ENCODE measurements around the gene TUBA3E. TPM values are rescaled to one million over a fixed set of nuclear protein-coding genes. Genes with fewer than 3 reads are reported as not detected.

The TUBA3E gene
- total and polyA plus RNA-seq, 2 of the 8 experiments (the other 6 are each of a cell fraction or from before 2014, with no cell fraction given) = not detected

DNA sequence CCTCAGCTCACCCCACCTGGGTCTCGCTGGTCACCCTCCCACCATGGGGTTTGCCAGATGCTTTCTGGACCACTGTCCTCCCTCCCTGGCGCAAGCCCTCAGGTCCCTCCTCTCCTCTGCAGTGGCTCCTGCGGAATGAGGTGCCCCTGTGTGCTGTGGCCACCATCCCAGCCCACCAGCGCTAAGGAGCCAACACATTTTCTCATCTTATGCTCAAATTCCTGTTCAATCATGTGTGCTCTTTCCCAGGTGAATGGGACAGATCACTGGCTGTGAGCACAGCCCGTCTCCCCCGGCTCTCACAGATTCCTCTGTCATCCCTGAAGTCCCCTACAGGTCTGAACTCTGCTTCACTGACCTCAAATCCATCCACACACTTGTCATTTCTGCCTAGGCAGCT, 38.1 kb downstream of the TUBA3E start:
- H3K4me3 ChIP-seq (ENCODE audit: extremely low read depth in 1 of 4, insufficient read depth in 2 of 4, low read depth in 3 of 4, low read length in 4 of 4) = no peak overlapping the region
- H3K9ac ChIP-seq (replicated peaks in 1 of 4; ENCODE audit: extremely low read depth in 1 of 4, low read depth in 3 of 4, low read length in 3 of 4) = no peak overlapping the region
- H3K4ac ChIP-seq (replicated peaks; ENCODE audit: insufficient read length, low read depth, low read length) = no peak overlapping the region
- no peaks in the 10 kb centered on the region for H3K79me1 ChIP-seq (ENCODE audit: low read depth, low read length)
- H3K4me1 ChIP-seq (replicated peaks in 1 of 4; ENCODE audit: control insufficient read depth in 3 of 4, insufficient read depth in 4 of 4, low read length in 3 of 4) = no peaks in the 10 kb centered on the region
- H4K20me1 ChIP-seq (replicated peaks in 1 of 2; ENCODE audit: control insufficient read depth in 1 of 2, insufficient read depth in 2 of 2, low read length in 2 of 2) = no peaks in the 10 kb centered on the region
- 83% methylated on average over 6 of the region's 6 CpGs; no CpG with 5 or more reads in 1 of the 2 experiments for WGBS, 2 experiments (ENCODE audit: extremely low coverage in 1 of 2, insufficient coverage in 1 of 2, insufficient read length in 1 of 2, insufficient replicate concordance in 2 of 2, low coverage in 1 of 2, low lambda C conversion rate in 2 of 2, missing lambda C conversion rate in 1 of 2)
- no peak overlapping the region for H3K4me2 ChIP-seq (ENCODE audit: insufficient read depth in 1 of 2, low read depth in 2 of 2, low read length in 2 of 2)
- FAIRE-seq (no peak), DNase-seq (ENCODE audit: low read depth in 1 of 2, low spot score in 2 of 2) (no peak)
- H4K5ac ChIP-seq (ENCODE audit: insufficient read length, low read depth, low read length) = no peak overlapping the region
- no peak overlapping the region for H2AK5ac ChIP-seq (ENCODE audit: low read depth, low read length)
- H4K8ac ChIP-seq (ENCODE audit: extremely low read depth, insufficient read depth, low read length) = no peak overlapping the region
- H2AFZ ChIP-seq (ENCODE audit: low read length) = no peak overlapping the region
- no peaks in the 10 kb centered on the region for H3K9me3 ChIP-seq (ENCODE audit: insufficient read depth in 2 of 2, low read depth in 1 of 2, low read length in 1 of 2)
- no peaks in the 10 kb centered on the region for H3K79me2 ChIP-seq (ENCODE audit: control insufficient read depth in 1 of 2, insufficient read depth in 2 of 2, low read length in 2 of 2)
- H2BK20ac ChIP-seq (ENCODE audit: low read length) = no peak overlapping the region
- H3K23ac ChIP-seq (ENCODE audit: insufficient read length) = no peak overlapping the region
- ChIA-PET CTCF (ENCODE audit: partially characterized antibody) (interaction anchor here (0.6 to 1.7 kb wide), 2 partner anchors 11 to 173 kb away, joined by 4 read pairs; no protein-coding TSS in a partner anchor), POLR2A (ENCODE audit: partially characterized antibody) (no interaction called here)
- peaks cover 3 to 23% (median 11%) of the 10 kb centered on the region in 4 experiments for H3K36me3 ChIP-seq (ENCODE audit: control insufficient read depth in 2 of 4, insufficient read depth in 4 of 4, low read length in 3 of 4)
- no peak overlapping the region for H2BK120ac ChIP-seq (replicated peaks; ENCODE audit: low read depth, low read length)
- no peak for TF ChIP-seq CBX5 (IDR thresholded peaks at IDR 0.05; ENCODE audit: low read depth, low read length)
- TF ChIP-seq SP2 (IDR thresholded peaks at IDR 0.05; ENCODE audit: low read length) = no peak
- no peak for TF ChIP-seq SIN3A (conservative IDR thresholded peaks at IDR 0.05 in 1 of 2, IDR thresholded peaks at IDR 0.05 in 1 of 2; ENCODE audit: low read depth in 1 of 2, low read length in 2 of 2)
- no peak for TF ChIP-seq YY1 (IDR thresholded peaks at IDR 0.05; ENCODE audit: low read depth, low read length)
- no peak for TF ChIP-seq FOSL1 (IDR thresholded peaks at IDR 0.05; ENCODE audit: insufficient read depth, low read depth, low read length)
- TF ChIP-seq RFX5 (IDR thresholded peaks at IDR 0.05; ENCODE audit: borderline replicate concordance, low read depth, low read length) = no peak
- TF ChIP-seq HDAC6 (IDR thresholded peaks at IDR 0.05; ENCODE audit: low read depth, low read length) = no peak
- TF ChIP-seq BACH1 (IDR thresholded peaks at IDR 0.05; ENCODE audit: low read length) = no peak
- TF ChIP-seq, protein P1, sequence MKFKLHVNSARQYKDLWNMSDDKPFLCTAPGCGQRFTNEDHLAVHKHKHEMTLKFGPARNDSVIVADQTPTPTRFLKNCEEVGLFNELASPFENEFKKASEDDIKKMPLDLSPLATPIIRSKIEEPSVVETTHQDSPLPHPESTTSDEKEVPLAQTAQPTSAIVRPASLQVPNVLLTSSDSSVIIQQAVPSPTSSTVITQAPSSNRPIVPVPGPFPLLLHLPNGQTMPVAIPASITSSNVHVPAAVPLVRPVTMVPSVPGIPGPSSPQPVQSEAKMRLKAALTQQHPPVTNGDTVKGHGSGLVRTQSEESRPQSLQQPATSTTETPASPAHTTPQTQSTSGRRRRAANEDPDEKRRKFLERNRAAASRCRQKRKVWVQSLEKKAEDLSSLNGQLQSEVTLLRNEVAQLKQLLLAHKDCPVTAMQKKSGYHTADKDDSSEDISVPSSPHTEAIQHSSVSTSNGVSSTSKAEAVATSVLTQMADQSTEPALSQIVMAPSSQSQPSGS (IDR thresholded peaks at IDR 0.05; ENCODE audit: low read length) = no peak
- TF ChIP-seq KDM4A (IDR thresholded peaks at IDR 0.05; ENCODE audit: low read depth, low read length, severe bottlenecking) = no peak
- TF ChIP-seq ZNF274 (IDR thresholded peaks at IDR 0.05; ENCODE audit: borderline replicate concordance, extremely low read depth, low read length) = no peak
- H3K27me3 ChIP-seq (replicated peaks in 1 of 4; ENCODE audit: control insufficient read depth in 3 of 4, extremely low read depth in 1 of 4, insufficient read depth in 3 of 4, low read length in 3 of 4) = no peaks in the 10 kb centered on the region
- H3K18ac ChIP-seq (ENCODE audit: extremely low read depth, low read length) = no peak overlapping the region
- no peak overlapping the region for H3K14ac ChIP-seq (ENCODE audit: insufficient read length)
- no peak overlapping the region for H2BK15ac ChIP-seq (ENCODE audit: low read length)
- no peak overlapping the region for H4K91ac ChIP-seq (replicated peaks; ENCODE audit: insufficient read length, low read length)
- H2BK12ac ChIP-seq (ENCODE audit: low read depth, low read length) = no peak overlapping the region
- H3K23me2 ChIP-seq (ENCODE audit: low read depth, low read length) = no peaks in the 10 kb centered on the region
- no peak overlapping the region for H3K27ac ChIP-seq (ENCODE audit: low read depth, low read length)
- H3K56ac ChIP-seq (replicated peaks; ENCODE audit: insufficient read length, low read depth, low read length) = no peak overlapping the region
- no peak overlapping the region for H2BK5ac ChIP-seq (ENCODE audit: low read depth, low read length)

All from H1 (cell line).